ENCODE measurements around the gene C22orf39. TPM values are rescaled to one million over a fixed set of nuclear protein-coding genes. Genes with fewer than 3 reads are reported as not detected.
A peak's percentile ranks its signal among the peaks of the same experiment; 100 is the strongest.

The C22orf39 gene
- polyA plus RNA-seq, 12 donors, result 25.1 to 36.0 (median 32.3) TPM; not detected in 1

DNA sequence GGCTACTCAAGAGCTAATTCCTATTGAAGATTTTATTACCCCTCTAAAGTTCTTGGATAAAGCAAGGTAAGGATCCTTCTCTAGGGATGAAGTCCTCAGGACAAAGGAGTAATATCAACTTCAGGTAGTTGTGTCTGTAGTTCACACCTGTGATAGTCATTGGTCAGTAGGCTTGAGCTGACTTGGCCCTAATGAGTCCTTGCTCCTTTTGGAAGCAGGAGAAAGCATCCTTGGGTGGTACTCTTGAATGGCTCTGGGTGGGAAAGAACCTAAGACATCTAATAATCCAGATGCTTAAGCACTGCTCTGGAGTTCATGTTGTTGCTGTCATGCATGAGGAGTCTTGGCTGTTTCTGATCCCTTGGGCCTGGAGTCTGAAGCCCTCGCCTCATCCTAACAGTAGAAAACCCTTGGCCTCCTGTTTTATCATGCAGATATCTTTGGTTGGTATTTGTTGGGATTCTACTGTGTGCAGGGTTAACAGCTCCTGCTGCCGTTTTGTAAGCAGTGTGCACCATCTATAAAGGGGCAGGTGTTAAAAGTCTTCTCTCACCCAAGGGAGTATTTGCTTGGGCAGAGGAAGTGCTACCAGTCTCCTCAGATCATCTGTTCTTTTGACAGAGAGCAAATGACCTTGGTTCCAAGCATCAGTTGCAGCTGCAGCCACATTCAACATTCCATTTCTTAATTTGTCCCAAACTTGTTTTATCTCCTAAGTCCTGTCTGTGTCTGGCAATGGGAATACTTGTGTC is 12.5 kb downstream of the C22orf39 start:
- no peak for DNase-seq

DNA sequence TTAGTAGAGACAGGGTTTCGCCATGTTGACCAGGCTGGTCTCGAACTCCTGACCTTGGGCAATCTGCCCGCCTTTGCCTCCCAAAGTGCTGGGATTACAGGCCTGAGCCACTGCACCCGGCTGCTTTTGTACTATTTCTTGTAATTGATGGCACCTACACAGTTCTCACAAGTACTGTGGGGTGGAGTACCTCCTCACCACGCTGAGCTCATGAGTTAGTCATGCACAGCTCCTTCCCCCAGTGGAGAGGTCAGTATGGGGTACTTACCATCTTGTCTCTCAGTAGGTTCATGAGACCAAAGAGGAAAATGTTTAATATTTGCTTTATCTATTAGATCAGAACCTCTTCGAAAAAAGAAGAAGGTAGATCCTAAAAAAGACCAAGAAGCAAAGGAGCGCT is 13.1 kb downstream of the C22orf39 start:
- DNase-seq, result no peak

DNA sequence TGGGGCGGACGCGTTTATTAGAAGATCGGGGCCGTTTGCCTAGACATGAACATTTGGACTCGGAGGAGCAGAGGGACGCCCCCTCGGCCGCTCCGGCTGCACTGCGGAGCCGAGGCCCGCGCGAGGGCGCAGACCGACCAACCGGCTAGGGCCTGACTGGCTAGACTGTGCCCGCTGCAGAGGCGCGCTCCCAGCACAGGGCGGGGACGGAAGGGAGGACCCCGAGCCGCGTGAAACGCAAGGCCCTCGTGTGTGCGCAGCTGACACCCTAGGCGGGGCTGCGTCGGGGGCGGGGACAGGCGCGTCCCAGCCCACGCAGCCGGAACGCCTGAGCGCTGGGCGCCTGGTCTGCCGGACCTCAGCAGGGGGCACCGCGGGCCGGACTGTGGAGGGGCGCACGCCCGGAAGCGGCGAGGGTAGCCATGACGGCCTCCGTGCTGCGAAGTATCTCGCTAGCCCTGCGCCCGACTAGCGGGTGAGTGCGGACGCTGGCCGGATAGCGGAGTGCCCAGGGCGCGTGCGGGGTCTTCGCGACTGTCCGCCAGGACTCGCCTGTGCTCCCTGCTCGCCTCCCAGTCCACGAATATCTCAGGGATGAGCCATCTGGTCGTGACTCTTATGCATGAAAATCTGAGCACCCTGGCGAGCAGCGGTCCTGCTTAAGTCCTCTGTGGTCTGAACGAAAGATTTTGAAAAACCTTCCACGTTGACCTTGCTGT is 15.2 kb downstream of the C22orf39 start, which contains the start of gene MRPL40:
Gene MRPL40, plus strand, starts transcription at position 413 of the 719 bp plus-strand sequence. Its CDS starts 10 bp downstream, at position 423.
- DNase-seq, result peak; percentile 95

DNA sequence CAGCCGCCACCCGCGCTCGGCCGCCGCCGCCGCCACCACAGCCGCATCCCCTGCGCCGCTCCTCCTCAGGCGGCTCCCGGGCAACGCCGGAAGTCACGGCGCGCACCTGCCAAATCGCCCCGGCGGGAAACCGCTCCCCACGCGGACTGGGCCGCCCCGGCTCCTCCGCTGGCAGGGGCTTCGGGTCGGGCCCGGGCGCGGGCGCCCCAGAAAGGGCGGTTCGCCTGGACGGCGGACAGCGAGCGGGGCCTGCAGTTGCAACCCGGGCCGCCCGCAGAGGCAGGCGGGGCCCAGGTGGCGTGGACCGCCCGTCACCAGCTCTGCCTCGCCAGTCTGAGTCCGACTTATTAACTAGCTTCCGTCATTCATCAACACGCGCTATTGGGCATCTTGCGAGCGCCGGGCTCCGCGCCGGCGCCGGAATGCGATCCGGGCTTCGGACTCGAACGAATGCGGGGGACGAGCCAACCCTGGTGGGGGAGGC is 15.8 kb downstream of the C22orf39 start, which contains the start of gene HIRA:
Gene HIRA, minus strand, starts transcription at position 85 of the 484 bp plus-strand sequence. CDS start 257 bp downstream, outside the sequence.
- peak; percentile 82 for DNase-seq

DNA sequence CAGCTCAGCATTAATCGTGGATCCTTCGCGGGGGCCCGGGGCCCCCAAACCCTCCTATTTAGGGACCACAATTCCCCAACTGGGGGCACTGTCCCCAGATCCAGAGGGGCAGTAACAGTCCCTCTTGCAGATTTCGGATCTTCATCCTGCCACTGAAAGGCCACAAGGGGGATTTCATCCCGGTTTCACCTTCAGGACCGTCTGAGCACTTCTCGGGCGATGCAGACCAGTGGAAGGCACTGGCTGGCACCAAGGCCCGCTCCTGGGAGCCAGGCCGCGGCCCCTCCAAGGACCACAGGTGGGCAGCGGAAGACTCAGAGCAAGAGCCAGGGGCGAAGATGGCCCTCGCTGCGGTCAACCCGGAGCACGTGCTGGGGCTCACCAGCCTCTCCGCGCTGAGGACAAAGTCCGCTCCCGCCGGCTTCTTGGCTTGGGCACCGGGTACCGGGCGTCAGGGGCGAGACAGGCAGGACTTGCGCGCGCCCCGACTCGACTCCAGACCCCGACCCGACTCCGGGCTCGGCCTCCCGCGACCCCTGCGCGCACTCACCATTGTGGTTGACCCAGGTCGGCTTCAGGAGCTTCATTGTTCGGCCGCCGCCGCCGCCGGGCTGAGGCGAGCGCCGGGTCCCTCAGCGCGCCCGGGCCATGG is 16.5 kb downstream of the C22orf39 start:
- DNase-seq, result no peak

DNA sequence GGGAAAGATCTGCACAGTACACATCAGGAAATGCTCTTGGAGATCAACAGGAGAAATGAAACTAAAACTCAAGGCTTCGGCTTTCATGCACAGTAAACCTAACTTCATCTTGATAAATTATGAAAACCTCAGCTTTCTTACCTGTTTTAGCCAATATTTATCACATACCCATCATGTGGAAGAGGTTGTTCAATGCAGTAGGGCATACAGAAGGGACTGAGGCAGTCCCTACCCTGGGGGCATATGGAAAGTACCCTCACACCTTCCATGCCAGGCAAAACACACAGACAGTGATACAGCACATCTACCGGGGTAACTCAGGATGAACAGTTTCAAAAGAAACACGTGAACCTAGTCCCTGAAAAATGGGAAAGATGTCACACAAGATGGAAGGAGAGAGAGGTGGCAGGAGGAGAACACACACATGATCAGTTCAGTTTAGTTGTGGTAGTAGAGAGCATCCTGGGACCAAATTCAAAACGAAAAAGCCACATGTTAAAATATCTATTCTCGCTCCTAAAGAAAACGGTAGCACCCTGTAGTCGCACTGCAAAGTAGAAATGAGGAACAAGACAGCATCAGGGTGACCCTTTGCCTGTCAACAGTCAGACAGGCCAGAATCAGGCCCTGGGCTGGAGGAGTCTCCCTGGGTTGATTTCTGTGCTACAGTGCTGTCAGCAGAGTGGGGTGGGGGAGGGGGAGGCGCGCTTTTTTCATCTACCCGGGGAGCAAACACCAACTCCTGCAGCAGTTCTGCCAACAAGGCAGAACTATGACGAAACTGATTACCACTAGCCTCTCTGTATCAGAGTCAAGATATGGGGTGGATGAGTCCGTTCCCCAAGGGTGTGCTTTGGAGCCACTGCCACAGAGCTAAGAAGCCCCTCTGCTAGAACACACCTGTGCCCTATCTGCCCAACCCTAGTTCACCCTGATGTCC is 17.3 kb downstream of the C22orf39 start:
- DNase-seq, result no peak

DNA sequence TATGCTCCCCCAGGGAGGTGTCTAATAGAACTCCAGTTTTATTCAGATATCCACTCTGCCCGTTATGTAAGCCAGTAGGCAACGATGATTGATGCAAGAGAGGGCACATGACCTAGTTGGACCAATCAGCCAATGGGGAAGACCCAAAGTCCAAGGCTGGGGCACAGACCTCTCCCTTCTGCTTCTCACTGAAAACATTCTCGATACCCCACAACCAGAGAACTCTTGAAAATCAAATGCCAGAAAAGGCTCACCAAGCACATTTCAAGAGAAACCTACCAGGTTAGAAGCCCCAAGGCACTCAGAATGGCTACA is 23.4 kb downstream of the C22orf39 start:
- DNase-seq, result no peak

DNA sequence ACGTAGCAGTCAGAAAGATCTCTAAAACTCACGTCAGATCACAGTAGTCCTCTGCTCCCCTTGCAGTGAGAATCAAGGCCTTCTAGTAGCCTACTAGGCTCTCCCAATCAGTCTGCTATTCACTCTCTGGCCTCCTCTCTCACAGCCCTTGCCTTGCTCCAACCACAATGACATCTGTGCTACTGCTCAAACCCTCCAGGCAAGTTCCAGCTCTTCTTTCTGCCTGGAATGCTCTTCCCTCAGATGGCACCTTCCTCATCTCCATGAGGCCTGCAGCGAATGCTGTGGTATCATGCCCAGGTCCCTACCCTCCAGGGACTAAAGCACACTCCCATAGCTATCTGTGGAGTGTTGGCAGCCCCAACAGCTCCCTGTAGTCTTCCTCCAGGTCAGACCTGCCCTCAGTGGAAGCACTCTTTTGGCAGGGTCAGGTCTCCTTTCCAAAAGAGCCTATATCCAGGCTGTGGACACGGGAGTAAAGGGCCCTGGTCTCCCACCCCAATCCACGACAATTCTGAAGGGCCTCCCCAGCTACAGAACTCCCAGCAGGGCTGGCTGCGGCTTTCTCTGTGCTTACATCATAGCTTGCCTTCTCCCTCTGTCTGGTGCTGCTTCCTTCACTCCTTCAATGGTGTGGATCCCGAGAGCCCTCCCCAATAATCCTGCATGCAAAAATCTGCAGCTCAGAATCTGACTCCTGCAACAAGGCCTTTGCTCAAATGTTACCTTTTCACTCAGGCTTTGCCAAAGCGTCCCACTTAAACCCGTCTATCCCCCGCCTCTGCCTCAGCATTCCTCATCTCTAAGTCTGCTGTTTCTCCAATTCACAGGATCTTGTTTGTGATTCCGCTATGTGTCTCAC is 24.8 kb downstream of the C22orf39 start:
- DNase-seq, result no peak

DNA sequence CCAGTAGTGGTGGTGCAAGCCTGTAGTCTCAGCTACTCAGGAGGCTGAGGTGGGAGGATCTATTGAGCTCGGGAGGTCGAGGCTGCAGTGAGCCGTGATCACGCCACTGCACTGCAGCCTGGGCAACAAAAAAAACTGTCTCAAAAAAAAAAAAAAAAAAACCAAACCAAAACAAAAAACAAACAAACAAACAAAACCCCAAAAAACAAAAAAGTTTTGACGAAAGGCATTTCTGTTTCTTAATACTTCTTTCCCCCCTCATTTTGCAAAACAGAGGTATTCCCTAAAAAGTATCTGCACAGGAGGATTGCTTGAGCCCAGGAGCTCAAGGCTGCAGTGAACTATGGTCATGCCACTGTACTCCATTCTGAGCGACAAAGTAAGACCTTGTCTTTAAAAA is 27.2 kb downstream of the C22orf39 start:
- DNase-seq, result no peak

DNA sequence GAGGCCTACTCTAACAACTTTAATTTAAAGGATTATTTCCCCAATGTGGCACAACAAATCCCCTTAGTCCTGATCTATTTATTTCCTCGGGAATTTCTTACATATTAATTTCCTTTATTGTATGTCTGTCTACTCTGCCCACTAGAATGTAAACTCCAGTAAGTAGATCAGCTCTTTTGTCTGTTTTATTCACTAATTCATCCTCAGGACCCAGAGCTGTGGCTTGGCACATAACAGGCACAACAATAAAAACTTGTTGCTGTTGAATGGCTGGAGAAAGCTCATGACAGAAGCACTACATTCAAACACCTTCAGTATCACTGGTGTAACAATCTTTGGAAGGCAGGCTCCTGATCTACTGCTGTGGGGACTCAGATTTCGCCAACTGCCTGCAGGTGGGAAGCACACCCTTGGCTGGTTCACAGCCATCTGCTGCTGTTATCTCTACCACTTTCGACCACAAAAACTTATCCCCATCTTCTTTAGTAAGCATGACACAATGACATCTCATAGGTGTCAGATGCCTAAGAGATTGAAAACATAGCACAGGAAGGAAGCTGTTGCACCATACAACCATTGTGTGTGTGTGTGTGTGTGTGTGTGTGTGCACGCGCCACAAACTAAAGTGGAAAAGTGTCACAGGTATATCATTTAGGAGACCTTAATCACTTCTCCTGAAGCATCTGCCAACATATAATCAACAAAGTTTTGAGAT is 27.9 kb downstream of the C22orf39 start:
- no peak for DNase-seq

DNA sequence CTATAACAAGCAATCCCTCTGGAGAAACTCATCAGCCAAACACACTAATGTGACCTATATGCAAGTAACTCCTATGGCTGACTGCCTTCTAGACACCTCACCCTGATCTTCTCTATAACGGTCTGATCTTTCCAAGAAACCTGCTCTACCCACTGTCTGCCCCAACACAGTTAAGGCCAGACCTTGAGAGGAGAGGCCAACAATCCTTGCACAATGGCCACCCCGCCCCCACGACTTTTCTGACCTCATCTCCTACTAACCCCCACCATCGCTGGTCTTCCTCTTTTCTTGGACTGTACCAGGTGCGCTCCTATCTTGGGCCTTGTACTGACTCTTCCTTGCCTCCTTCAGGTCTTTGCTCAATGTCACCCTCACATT is 28.4 kb downstream of the C22orf39 start:
- DNase-seq, result no peak

DNA sequence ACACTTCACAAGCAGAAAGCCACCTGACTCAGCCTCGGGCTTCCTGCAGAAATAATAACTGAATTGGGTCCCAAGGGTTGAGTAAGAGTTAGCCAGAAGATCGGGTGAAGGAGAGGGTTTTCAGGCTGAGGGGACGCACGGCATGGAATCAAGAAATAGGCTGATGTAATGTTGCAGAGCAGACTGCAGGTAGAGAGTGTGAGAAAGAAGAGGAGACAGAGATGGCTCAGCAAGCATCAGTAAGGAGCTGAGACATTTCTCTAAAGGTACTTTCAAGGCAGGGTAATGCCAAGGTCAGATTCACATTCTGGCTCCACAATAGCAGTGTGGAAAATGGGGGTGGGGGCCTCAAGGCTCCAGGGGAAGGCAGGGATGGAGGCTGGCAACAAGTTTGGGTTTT is 34.6 kb downstream of the C22orf39 start:
- no peak for DNase-seq

DNA sequence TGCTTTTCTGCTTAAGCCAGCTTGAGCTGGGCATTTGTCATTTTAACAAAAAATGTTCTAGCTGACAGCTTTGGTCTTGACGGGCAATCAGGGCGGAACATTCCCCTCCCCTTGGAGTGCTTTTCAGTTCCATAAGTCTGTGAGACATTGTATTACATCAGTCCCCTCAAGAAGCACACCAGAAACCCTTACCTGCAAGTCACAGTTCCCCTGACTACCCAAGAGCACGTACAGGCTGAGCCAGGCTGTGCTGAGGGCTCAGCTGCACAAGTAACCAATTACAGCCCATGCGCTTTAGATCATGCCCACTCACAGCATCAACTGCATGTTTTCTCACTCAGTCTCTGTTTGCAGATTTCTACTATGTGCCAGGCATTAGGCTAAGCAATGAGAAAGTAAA is 35.0 kb downstream of the C22orf39 start:
- no peak for DNase-seq

DNA sequence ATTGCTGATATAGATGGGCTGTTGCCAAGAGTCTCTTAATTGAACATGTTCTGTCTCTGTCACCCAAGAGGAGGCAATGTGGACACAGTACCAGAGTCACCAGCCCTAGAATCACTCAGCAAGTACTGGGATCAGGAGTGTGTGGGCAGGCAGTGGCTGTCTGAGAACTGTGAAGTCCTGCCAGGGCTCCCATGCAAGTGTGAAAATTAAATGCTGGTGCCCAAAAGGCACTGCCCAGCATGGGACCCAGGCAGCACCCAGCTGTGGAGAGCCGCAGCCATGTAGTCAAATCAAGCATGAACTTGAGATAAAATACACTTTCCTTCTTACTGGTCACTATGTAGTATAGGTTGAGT is 35.8 kb downstream of the C22orf39 start:
- DNase-seq, result no peak

DNA sequence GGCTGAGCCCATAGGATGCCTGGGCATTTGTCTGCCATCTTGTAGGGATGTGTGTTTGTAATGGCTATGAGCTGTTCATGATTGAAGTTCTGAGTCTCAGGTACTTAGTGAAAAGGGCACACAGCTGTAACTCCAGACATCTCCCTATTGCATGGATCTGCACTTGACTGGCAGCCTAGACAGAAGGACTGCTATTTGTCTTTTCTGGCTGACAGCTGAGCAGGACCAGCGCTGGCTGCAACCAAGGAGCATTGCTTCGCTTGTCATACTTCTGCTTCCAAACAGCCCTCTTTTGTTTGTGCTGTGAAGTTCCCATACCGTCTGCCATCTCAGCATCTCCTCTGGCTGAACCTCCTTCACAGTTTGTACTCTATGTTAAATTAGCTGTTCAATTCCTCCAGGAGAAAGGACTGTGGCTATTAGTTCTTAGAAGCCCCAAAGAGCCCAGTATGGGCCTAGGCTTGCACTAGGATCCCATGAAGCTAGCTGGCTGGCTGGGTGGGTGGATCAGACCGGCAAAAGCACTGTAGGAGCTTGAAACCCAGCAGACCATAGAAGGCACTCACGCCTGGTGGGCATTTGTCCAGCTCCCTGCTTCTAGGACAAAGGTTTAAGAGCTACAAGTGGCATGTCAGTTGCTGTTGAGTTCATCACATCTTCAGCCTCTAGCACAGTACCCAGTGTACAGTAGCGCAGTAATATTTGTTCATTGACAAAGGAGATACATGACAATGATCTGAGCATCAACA is 36.4 kb downstream of the C22orf39 start:
- DNase-seq, result no peak

DNA sequence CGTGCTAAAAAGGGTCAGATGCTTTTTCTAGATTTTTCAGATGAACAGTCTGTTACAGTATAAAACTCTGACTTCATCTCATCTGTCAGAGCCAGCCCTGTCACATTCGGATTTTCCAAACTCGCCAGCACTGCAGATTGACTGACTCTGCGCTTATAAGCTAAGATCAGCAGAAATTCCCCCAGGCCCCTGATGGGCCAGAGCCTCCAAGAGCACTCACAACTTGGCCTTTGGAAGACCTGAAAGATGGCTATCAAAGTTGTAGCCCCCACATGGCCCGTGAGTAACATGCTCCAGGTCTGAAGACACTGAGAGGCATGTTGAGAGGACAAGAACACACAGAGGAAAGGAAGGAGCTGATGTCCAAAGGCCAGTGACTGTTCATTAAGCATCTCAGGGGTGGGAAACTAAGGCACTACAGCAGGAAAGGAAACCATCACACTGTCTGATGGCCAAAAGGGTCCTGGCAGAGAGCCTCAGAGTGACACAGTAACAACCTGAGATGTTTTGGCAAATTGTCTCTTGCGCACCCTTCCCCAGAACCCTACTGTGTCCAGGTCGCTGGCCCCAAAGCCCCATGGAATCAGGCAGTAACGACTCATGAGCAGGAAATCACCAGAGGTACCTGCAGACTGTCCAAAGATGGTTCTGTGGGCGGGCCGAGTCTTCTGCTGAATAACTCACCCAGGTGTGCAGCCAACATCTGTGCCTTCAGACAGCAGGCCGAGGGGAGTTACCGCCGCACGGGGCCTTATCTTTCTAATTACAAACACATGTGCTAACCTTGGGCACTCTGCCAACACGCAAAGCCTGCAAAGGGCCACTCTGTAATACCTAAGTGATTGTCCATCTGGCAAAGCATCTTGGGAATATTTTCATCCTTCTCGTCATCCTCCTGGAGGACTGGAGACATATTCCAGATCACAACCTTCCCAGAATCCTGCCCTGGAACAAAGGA is 39.6 kb downstream of the C22orf39 start:
- DNase-seq, result no peak

DNA sequence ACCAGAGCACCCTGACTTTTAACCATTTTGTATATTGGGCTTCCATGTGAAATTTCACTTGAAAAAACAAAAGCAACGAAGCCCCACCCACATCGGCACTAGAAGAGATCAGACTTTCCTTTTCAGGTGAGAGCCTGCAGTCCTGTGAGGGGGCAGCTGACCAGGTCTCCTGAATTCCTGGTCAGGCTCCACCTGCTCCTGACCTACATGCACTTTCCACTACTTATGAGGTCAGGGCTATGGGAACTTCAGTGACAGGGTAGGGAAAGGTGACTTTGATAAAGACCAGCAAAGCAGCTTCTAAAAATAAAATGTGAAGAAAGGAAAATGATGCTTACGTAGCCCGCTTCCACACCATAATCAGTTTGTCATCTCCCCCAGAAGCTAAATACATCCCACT is 40.7 kb downstream of the C22orf39 start:
- DNase-seq, result no peak

DNA sequence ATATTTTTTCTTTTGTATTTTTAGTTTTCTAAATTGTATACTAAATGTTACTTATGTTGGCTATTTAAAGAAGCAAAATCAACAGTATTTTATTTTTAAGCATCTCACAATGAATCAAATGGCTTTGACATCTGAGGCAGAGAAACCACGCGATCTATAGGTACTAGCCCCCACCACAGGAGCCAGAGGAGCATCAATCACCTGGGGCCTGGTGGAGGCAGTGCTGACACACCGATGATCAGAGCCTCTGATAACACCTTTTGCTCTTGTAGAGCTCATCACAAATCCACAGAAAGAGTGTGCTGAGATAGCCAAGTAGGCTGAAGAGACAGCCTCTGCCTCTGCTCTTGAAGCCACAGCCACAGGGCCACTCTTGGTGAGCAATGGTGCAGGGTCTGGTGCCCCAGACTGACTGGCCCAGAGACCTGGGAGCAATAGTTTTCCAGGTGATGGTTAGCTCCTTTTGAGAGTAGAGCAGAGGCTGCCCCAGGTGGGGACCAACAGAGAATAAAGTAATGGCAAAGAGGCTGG is 41.2 kb downstream of the C22orf39 start:
- DNase-seq, result no peak
